PC-3 (cell line): ENCODE measurements around the gene DYDC1. TPM values are rescaled to one million over a fixed set of nuclear protein-coding genes. Genes with fewer than 3 reads are reported as not detected.

Source experiments
- ATAC-seq: fragments of 200-7000 bp; cut with Tn5 transposase; 2 replicates; pipeline ENCODE4 v1.9.1; 2020; ENCODE audit warnings: mild to moderate bottlenecking, moderate library complexity
- Bru-seq: library from RNA; stranded (reverse); fragments of 400-500 nt; gene quantifications from one replicate; lab custom pipeline; 2021; lab: Mats Ljungman, UMichigan
- BruChase-seq, 2 experiments: library from RNA; stranded (reverse); fragments of 400-500 nt; gene quantifications; one replicate each; lab custom pipeline; 2021; lab: Mats Ljungman, UMichigan
- BruUV-seq: library from RNA; stranded (reverse); fragments of 400-500 nt; replicated peaks from 2 replicates; lab custom pipeline; 2021; lab: Mats Ljungman, UMichigan
- CTCF ChIA-PET: fragments of 300-600 bp; sonication (Branson Sonifier 250); formaldehyde crosslinking; loops from one replicate; lab custom pipeline; 2022; ENCODE audit warnings: antibody characterized with exemption; lab: Charles Lee
- POLR2A ChIA-PET: fragments of 300-600 bp; sonication (Branson Sonifier 250); formaldehyde crosslinking; loops from one replicate; lab custom pipeline; 2022; ENCODE audit warnings: antibody characterized with exemption; ENCODE audit not compliant: unreplicated experiment; lab: Charles Lee
- DNase-seq: peaks from one replicate; pipeline ENCODE4 v3.0.0-alpha.2; 2015
- H2AFZ ChIP-seq: fragments of 300-600 bp; sonication (generic); 2 replicates; pipeline ENCODE4 v1.6.0; 2016; ENCODE audit warnings: antibody characterized with exemption, low read length
- H3F3A ChIP-seq: fragments of 300-600 bp; sonication (generic); one replicate; pipeline ENCODE4 v1.6.0; 2017; ENCODE audit warnings: antibody characterized with exemption, low read length, control low read depth, mild to moderate bottlenecking; ENCODE audit not compliant: unreplicated experiment
- H3K27ac ChIP-seq: fragments of 300-600 bp; sonication (generic); 2 replicates; pipeline ENCODE4 v1.5.1; 2016; ENCODE audit warnings: mild to moderate bottlenecking, low read length
- H3K27me3 ChIP-seq: fragments of 300-600 bp; sonication (generic); 2 replicates; pipeline ENCODE4 v1.6.1; 2016; ENCODE audit warnings: low read length, mixed read lengths
- H3K36me3 ChIP-seq: fragments of 300-600 bp; sonication (generic); 2 replicates; pipeline ENCODE4 v1.6.1; 2016; ENCODE audit warnings: low read depth, mixed run types, low read length, mixed read lengths
- H3K4me1 ChIP-seq: fragments of 300-600 bp; sonication (generic); 2 replicates; pipeline ENCODE4 v1.5.1; 2016; ENCODE audit warnings: low read length; ENCODE audit not compliant: insufficient read depth
- H3K4me2 ChIP-seq: fragments of 300-600 bp; sonication (generic); 2 replicates; pipeline ENCODE4 v1.6.0; 2016; ENCODE audit warnings: low read length
- H3K4me3 ChIP-seq: fragments of 300-600 bp; sonication (generic); 2 replicates; pipeline ENCODE4 v1.5.1; 2016; ENCODE audit warnings: mild to moderate bottlenecking, low read length, mixed read lengths
- H3K79me2 ChIP-seq: fragments of 300-600 bp; sonication (generic); 2 replicates; pipeline ENCODE4 v1.6.1; 2017; ENCODE audit warnings: low read length, mixed read lengths
- H3K9ac ChIP-seq: fragments of 300-600 bp; sonication (generic); 2 replicates; pipeline ENCODE4 v1.6.0; 2016; ENCODE audit warnings: mild to moderate bottlenecking, low read length
- H3K9me2 ChIP-seq: fragments of 300-600 bp; sonication (generic); replicated peaks from 2 replicates; pipeline ENCODE4 v1.6.1; 2016; ENCODE audit warnings: mixed run types, low read length, mixed read lengths
- H3K9me3 ChIP-seq: fragments of 300-600 bp; sonication (generic); 2 replicates; pipeline ENCODE4 v1.6.1; 2016; ENCODE audit warnings: low read length, mixed read lengths
- H4K20me1 ChIP-seq: fragments of 300-600 bp; sonication (generic); 2 replicates; pipeline ENCODE4 v1.6.1; 2016; ENCODE audit warnings: low read length, mixed read lengths
- CTCF ChIP-seq: fragments of 300-600 bp; sonication (generic); conservative IDR thresholded peaks from 2 replicates; pipeline ENCODE4 v1.5.1; 2017; ENCODE audit warnings: antibody characterized with exemption, low read depth, mild to moderate bottlenecking, low read length
- EZH2 ChIP-seq: fragments of 300-600 bp; sonication (generic); IDR thresholded peaks from one replicate; pipeline ENCODE4 v1.6.1; 2017; ENCODE audit warnings: antibody characterized with exemption, mild to moderate bottlenecking, low read length; ENCODE audit not compliant: unreplicated experiment
- EZH2phosphoT487 ChIP-seq: fragments of 300-600 bp; sonication (generic); IDR thresholded peaks from 2 replicates; pipeline ENCODE4 v1.6.1; 2018; ENCODE audit warnings: mild to moderate bottlenecking, antibody characterized with exemption, low read length, borderline replicate concordance
- intact Hi-C: fragments of 100-400 bp; cut with micrococcal nuclease; formaldehyde crosslinking; loops from 2 replicates; pipeline ENCODE4 v1.9.0; 2023
- long read RNA-seq: library from polyadenylated mRNA; unstranded; transcript quantifications from one replicate; pipeline ENCODE4 v2.0.0, GENCODE V29; 2021; ENCODE audit not compliant: unreplicated experiment
- total RNA-seq: library from RNA; depleted of rRNA; stranded (reverse); fragments of >200 nt; gene quantifications from 2 replicates; pipeline ENCODE4 v1.2.3, GENCODE V29; 2014; rRNA removed

DYDC1 gene
- not detected in 2 replicates for total RNA-seq
- Bru-seq, nascent RNA = not detected
- not detected for BruChase-seq, experiment 1, labeled RNA remaining after a 6-hour chase
- not detected for BruChase-seq, experiment 2, labeled RNA remaining after a 2-hour chase
- long read RNA-seq = 0 reads

GRCh38 chr10:80356563-80356988, at the start of gene DYDC1, which contains the start of gene DYDC2:
DYDC1 (minus strand) TSS chr10:80356755; CDS start chr10:80352601, 4,154 bp downstream.
DYDC2 (plus strand) TSS chr10:80356781; CDS start chr10:80362444, 5,663 bp downstream.
- ChIA-PET POLR2A (no interaction called here), CTCF (no interaction called here)
- intact Hi-C loops = no loop called here
- no peak within 1 kb of the TSS for H2AFZ ChIP-seq
- no peaks in the 10 kb centered on the region for H3K4me1 ChIP-seq
- H3K9ac ChIP-seq = no peak within 1 kb of the TSS
- no peak for DNase-seq
- H3K9me3 ChIP-seq = no peaks in the 10 kb centered on the region
- no TSS peak for BruUV-seq
- H3K4me2 ChIP-seq = no peak within 1 kb of the TSS
- no peak for TF ChIP-seq CTCF
- no peak for TF ChIP-seq EZH2
- no peak for TF ChIP-seq EZH2phosphoT487
- ATAC-seq = no peak
- H4K20me1 ChIP-seq = no peaks in the 10 kb centered on the region
- H3K36me3 ChIP-seq = no peaks in the 10 kb centered on the region
- no peak within 1 kb of the TSS for H3K4me3 ChIP-seq
- H3K27ac ChIP-seq = no peak within 1 kb of the TSS
- H3K9me2 ChIP-seq = no peaks in the 10 kb centered on the region
- H3K79me2 ChIP-seq = no peaks in the 10 kb centered on the region
- H3F3A ChIP-seq = no peaks in the 10 kb centered on the region
- no peaks in the 10 kb centered on the region for H3K27me3 ChIP-seq

GRCh38 chr10:80406204-80406603, 49.6 kb upstream of the DYDC1 start:
- intact Hi-C loops = no loop called here
- no peaks in the 10 kb centered on the region for H4K20me1 ChIP-seq
- CTCF ChIA-PET = no interaction called here

GRCh38 chr10:80405626-80406025, 49.1 kb upstream of the DYDC1 start:
- BruUV-seq = no TSS peak
- no peak overlapping the region for H3K4me2 ChIP-seq
- no peaks in the 10 kb centered on the region for H3K4me1 ChIP-seq
- H3K79me2 ChIP-seq = no peaks in the 10 kb centered on the region
- no peak overlapping the region for H3K4me3 ChIP-seq
- TF ChIP-seq EZH2phosphoT487 = no peak
- no peak for TF ChIP-seq EZH2
- no peak for TF ChIP-seq CTCF
- ChIA-PET CTCF (no interaction called here), POLR2A (no interaction called here)
- DNase-seq (no peak), ATAC-seq (no peak)
- H3K27ac ChIP-seq = no peak overlapping the region
- no peak overlapping the region for H3K9ac ChIP-seq
- no peaks in the 10 kb centered on the region for H4K20me1 ChIP-seq
- H3K9me3 ChIP-seq = no peaks in the 10 kb centered on the region
- H3K9me2 ChIP-seq = no peaks in the 10 kb centered on the region
- H2AFZ ChIP-seq = no peak overlapping the region
- H3K27me3 ChIP-seq = no peaks in the 10 kb centered on the region
- H3F3A ChIP-seq = no peaks in the 10 kb centered on the region
- intact Hi-C loops = no loop called here
- no peaks in the 10 kb centered on the region for H3K36me3 ChIP-seq

More at GRCh38 chr10:80406204-80406603, 49.6 kb upstream of the DYDC1 start:
- H3K79me2 ChIP-seq = no peaks in the 10 kb centered on the region
- ATAC-seq (no peak), DNase-seq (no peak)
- no peak overlapping the region for H2AFZ ChIP-seq
- no peaks in the 10 kb centered on the region for H3F3A ChIP-seq
- no peaks in the 10 kb centered on the region for H3K9me2 ChIP-seq
- H3K27ac ChIP-seq = no peak overlapping the region
- no peaks in the 10 kb centered on the region for H3K27me3 ChIP-seq
- no peak overlapping the region for H3K9ac ChIP-seq
- no peak for TF ChIP-seq EZH2
- H3K4me1 ChIP-seq = no peaks in the 10 kb centered on the region
- no peak overlapping the region for H3K4me3 ChIP-seq
- H3K36me3 ChIP-seq = no peaks in the 10 kb centered on the region
- POLR2A ChIA-PET = no interaction called here
- H3K4me2 ChIP-seq = no peak overlapping the region
- no peaks in the 10 kb centered on the region for H3K9me3 ChIP-seq
- no TSS peak for BruUV-seq
